GM18870 (cell line): ENCODE data around the gene RPL28.
"Not testable (repeated sequence)": the region's sequence is repeated elsewhere in the genome, so short reads cannot be mapped to it uniquely, and the experiment has no call there.

Experiments used
- ATAC-seq: cut with Tn5 transposase; IDR thresholded peaks from one replicate; pipeline ENCODE4 v1.9.1; 2021; ENCODE audit warnings: moderate library complexity; ENCODE audit not compliant: unreplicated experiment

Gene RPL28

GRCh38 chr19:55421281-55421680 is 35.5 kb downstream of the RPL28 start:
- not testable (repeated sequence) for ATAC-seq

- ATAC-seq = no peak
Observed at GRCh38 chr19:55423225-55424005, 37.7 kb downstream of the RPL28 start.

- no peak for ATAC-seq
Observed at GRCh38 chr19:55424518-55424917, 38.8 kb downstream of the RPL28 start.

GRCh38 chr19:55426042-55426441 is 40.3 kb downstream of the RPL28 start:
- ATAC-seq = no peak

GRCh38 chr19:55431183-55431582 is 45.5 kb downstream of the RPL28 start:
- ATAC-seq = no peak

GRCh38 chr19:55432241-55432959 is 46.7 kb downstream of the RPL28 start:
- ATAC-seq = no peak

GRCh38 chr19:55433292-55433691 is 47.6 kb downstream of the RPL28 start:
- no peak for ATAC-seq

- no peak for ATAC-seq
Observed at GRCh38 chr19:55434356-55434919, 48.7 kb downstream of the RPL28 start.

- ATAC-seq = no peak
Observed at GRCh38 chr19:55435020-55435419, 49.3 kb downstream of the RPL28 start.

- no peak for ATAC-seq
Observed at GRCh38 chr19:55436847-55437246, 51.1 kb downstream of the RPL28 start.

- no peak for ATAC-seq
Observed at GRCh38 chr19:55437410-55437809, 51.7 kb downstream of the RPL28 start.

- ATAC-seq = no peak
Observed at GRCh38 chr19:55439052-55439451, 53.3 kb downstream of the RPL28 start.

GRCh38 chr19:55440411-55441105 is 54.8 kb downstream of the RPL28 start:
- no peak for ATAC-seq

GRCh38 chr19:55441319-55441691 is 55.6 kb downstream of the RPL28 start:
- no peak for ATAC-seq

- no peak for ATAC-seq
Observed at GRCh38 chr19:55441692-55442321, 56.1 kb downstream of the RPL28 start.

- no peak for ATAC-seq
Observed at GRCh38 chr19:55442372-55442961, 56.7 kb downstream of the RPL28 start.

GRCh38 chr19:55443045-55443823 is 57.5 kb downstream of the RPL28 start, which contains the start of gene SHISA7:
SHISA7 (minus strand) TSS chr19:55443300; CDS start chr19:55442863, 437 bp downstream.
- no peak for ATAC-seq

- no peak for ATAC-seq
Observed at GRCh38 chr19:55443824-55444480, 58.2 kb downstream of the RPL28 start.

GRCh38 chr19:55444646-55445045 is 58.9 kb downstream of the RPL28 start:
- no peak for ATAC-seq
